IPS-15b (cell line): ENCODE results near the gene PAQR6.

ENCODE experiments used
- H3K27me3 ChIP-seq: one replicate; pipeline ENCODE4 v1.6.1; 2013; ENCODE audit warnings: low read length; ENCODE audit not compliant: control insufficient read depth, insufficient read depth
- H3K36me3 ChIP-seq: one replicate; pipeline ENCODE4 v1.6.1; 2013; ENCODE audit warnings: low read length; ENCODE audit not compliant: control insufficient read depth, insufficient read depth
- H3K4me1 ChIP-seq: one replicate; pipeline ENCODE4 v1.6.1; 2013; ENCODE audit warnings: mild to moderate bottlenecking, low read length; ENCODE audit not compliant: control insufficient read depth, insufficient read depth
- H3K4me3 ChIP-seq: one replicate; pipeline ENCODE4 v1.5.1; 2013; ENCODE audit warnings: low read depth, low read length
- H3K9ac ChIP-seq: one replicate; pipeline ENCODE4 v1.6.1; 2013; ENCODE audit warnings: low read depth, mild to moderate bottlenecking, low read length
- H3K9me3 ChIP-seq: one replicate; pipeline ENCODE4 v1.6.1; 2013; ENCODE audit warnings: mild to moderate bottlenecking, low read length; ENCODE audit not compliant: control insufficient read depth, insufficient read depth

The PAQR6 gene

GRCh38 chr1:156282479-156283222 lies 34.8 kb upstream of the PAQR6 start, which contains the start of gene SMG5:
Gene SMG5, minus strand, starts transcription at chr1:156282825. Its CDS starts 145 bp downstream, at chr1:156282680.
- Histone ChIP-seq H3K9me3 (no peaks in the 10 kb centered on the region), H3K4me1 (peaks cover 10% of the 10 kb centered on the region), H3K9ac (peak within 1 kb of the TSS; percentile 89), H3K36me3 (peaks cover 24% of the 10 kb centered on the region), H3K27me3 (no peaks in the 10 kb centered on the region), H3K4me3 (peak within 1 kb of the TSS; percentile 83)

- Histone ChIP-seq H3K36me3 (peaks cover 30% of the 10 kb centered on the region), H3K4me1 (peaks cover 10% of the 10 kb centered on the region), H3K9ac (peak overlapping the region; percentile 71), H3K27me3 (no peaks in the 10 kb centered on the region), H3K4me3 (peak overlapping the region; percentile 83), H3K9me3 (no peaks in the 10 kb centered on the region)
These were observed 34.0 kb upstream of the PAQR6 start for GRCh38 chr1:156281693-156282478.

- Histone ChIP-seq H3K9ac (peak overlapping the region; percentile 71), H3K9me3 (no peaks in the 10 kb centered on the region), H3K27me3 (no peaks in the 10 kb centered on the region), H3K4me3 (peak overlapping the region; percentile 83), H3K4me1 (peaks cover 10% of the 10 kb centered on the region), H3K36me3 (peaks cover 34% of the 10 kb centered on the region)
These were observed 33.4 kb upstream of the PAQR6 start for GRCh38 chr1:156281281-156281680.

GRCh38 chr1:156279837-156280236 lies 32.0 kb upstream of the PAQR6 start:
- Histone ChIP-seq H3K9me3 (no peaks in the 10 kb centered on the region), H3K36me3 (peaks cover 41% of the 10 kb centered on the region), H3K27me3 (no peaks in the 10 kb centered on the region), H3K4me1 (peaks cover 10% of the 10 kb centered on the region), H3K9ac (no peak overlapping the region), H3K4me3 (no peak overlapping the region)

- Histone ChIP-seq H3K9me3 (no peaks in the 10 kb centered on the region), H3K9ac (no peak overlapping the region), H3K36me3 (peaks cover 67% of the 10 kb centered on the region)
These were observed 29.1 kb upstream of the PAQR6 start for GRCh38 chr1:156276966-156277381.

GRCh38 chr1:156276532-156276931 lies 28.7 kb upstream of the PAQR6 start:
- Histone ChIP-seq H3K4me1 (no peaks in the 10 kb centered on the region), H3K27me3 (no peaks in the 10 kb centered on the region), H3K9ac (no peak overlapping the region), H3K4me3 (no peak overlapping the region), H3K36me3 (peaks cover 71% of the 10 kb centered on the region), H3K9me3 (no peaks in the 10 kb centered on the region)

More at GRCh38 chr1:156276966-156277381, 29.1 kb upstream of the PAQR6 start:
- peaks cover 2% of the 10 kb centered on the region for H3K4me1 ChIP-seq
- no peak overlapping the region for H3K4me3 ChIP-seq
- no peaks in the 10 kb centered on the region for H3K27me3 ChIP-seq

GRCh38 chr1:156270314-156270713 lies 22.5 kb upstream of the PAQR6 start:
- peaks cover 77% of the 10 kb centered on the region for H3K36me3 ChIP-seq
- H3K4me3 ChIP-seq, result no peak overlapping the region
- H3K9ac ChIP-seq, result no peak overlapping the region
- no peaks in the 10 kb centered on the region for H3K27me3 ChIP-seq
- no peaks in the 10 kb centered on the region for H3K4me1 ChIP-seq
- no peaks in the 10 kb centered on the region for H3K9me3 ChIP-seq

GRCh38 chr1:156268336-156268735 lies 20.5 kb upstream of the PAQR6 start:
- Histone ChIP-seq H3K9ac (no peak overlapping the region), H3K9me3 (no peaks in the 10 kb centered on the region), H3K4me3 (no peak overlapping the region), H3K4me1 (no peaks in the 10 kb centered on the region), H3K27me3 (no peaks in the 10 kb centered on the region), H3K36me3 (peaks cover 71% of the 10 kb centered on the region)

GRCh38 chr1:156266051-156266450 lies 18.2 kb upstream of the PAQR6 start:
- Histone ChIP-seq H3K9ac (no peak overlapping the region), H3K27me3 (no peaks in the 10 kb centered on the region), H3K9me3 (no peaks in the 10 kb centered on the region), H3K4me3 (no peak overlapping the region), H3K4me1 (no peaks in the 10 kb centered on the region), H3K36me3 (peaks cover 69% of the 10 kb centered on the region)

GRCh38 chr1:156263288-156263655 lies 15.4 kb upstream of the PAQR6 start:
- H3K4me1 ChIP-seq, result no peaks in the 10 kb centered on the region
- no peaks in the 10 kb centered on the region for H3K9me3 ChIP-seq
- H3K36me3 ChIP-seq, result peaks cover 82% of the 10 kb centered on the region
- H3K27me3 ChIP-seq, result no peaks in the 10 kb centered on the region
- H3K4me3 ChIP-seq, result no peak overlapping the region
- H3K9ac ChIP-seq, result no peak overlapping the region

- H3K4me1 ChIP-seq, result no peaks in the 10 kb centered on the region
- H3K36me3 ChIP-seq, result peaks cover 82% of the 10 kb centered on the region
- no peak overlapping the region for H3K4me3 ChIP-seq
- no peaks in the 10 kb centered on the region for H3K9me3 ChIP-seq
- no peak overlapping the region for H3K9ac ChIP-seq
- no peaks in the 10 kb centered on the region for H3K27me3 ChIP-seq
These were observed 14.8 kb upstream of the PAQR6 start for GRCh38 chr1:156262461-156263287.
